Measurements from ENCODE around the gene CYP4F8.

DNA sequence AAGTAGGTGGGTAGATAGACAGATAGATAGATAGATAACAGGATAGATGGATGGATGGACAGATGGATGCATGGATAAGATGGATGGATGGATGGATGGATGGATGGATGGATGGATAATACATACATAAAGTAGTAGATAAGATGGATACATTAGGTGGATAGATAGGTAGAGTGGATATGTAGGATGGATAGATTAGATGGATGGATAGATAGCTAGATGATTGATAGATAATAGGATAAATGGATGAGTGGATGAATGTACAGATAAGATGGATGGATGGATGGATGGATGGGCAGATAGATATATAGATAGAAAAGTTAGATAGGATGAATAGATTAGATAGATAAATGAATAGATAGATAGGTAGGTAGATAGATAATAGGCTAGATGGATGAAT, 27.8 kb downstream of the CYP4F8 start:
- TF ChIP-seq, protein P1, sequence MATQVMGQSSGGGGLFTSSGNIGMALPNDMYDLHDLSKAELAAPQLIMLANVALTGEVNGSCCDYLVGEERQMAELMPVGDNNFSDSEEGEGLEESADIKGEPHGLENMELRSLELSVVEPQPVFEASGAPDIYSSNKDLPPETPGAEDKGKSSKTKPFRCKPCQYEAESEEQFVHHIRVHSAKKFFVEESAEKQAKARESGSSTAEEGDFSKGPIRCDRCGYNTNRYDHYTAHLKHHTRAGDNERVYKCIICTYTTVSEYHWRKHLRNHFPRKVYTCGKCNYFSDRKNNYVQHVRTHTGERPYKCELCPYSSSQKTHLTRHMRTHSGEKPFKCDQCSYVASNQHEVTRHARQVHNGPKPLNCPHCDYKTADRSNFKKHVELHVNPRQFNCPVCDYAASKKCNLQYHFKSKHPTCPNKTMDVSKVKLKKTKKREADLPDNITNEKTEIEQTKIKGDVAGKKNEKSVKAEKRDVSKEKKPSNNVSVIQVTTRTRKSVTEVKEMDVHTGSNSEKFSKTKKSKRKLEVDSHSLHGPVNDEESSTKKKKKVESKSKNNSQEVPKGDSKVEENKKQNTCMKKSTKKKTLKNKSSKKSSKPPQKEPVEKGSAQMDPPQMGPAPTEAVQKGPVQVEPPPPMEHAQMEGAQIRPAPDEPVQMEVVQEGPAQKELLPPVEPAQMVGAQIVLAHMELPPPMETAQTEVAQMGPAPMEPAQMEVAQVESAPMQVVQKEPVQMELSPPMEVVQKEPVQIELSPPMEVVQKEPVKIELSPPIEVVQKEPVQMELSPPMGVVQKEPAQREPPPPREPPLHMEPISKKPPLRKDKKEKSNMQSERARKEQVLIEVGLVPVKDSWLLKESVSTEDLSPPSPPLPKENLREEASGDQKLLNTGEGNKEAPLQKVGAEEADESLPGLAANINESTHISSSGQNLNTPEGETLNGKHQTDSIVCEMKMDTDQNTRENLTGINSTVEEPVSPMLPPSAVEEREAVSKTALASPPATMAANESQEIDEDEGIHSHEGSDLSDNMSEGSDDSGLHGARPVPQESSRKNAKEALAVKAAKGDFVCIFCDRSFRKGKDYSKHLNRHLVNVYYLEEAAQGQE (IDR thresholded peaks at IDR 0.05; ENCODE audit: insufficient read depth in 1 of 2, low read depth in 2 of 2, low read length in 2 of 2) = no peak
- TF ChIP-seq SIN3A (IDR thresholded peaks at IDR 0.05; ENCODE audit: borderline replicate concordance, insufficient read depth, low read length) = no peak
- TF ChIP-seq POLR2AphosphoS5 (IDR thresholded peaks at IDR 0.05; ENCODE audit: low read depth, low read length) = no peak
